Measurements from ENCODE around the gene CGREF1. TPM values are rescaled to one million over a fixed set of nuclear protein-coding genes. Genes with fewer than 3 reads are reported as not detected.
A peak's percentile ranks its signal among the peaks of the same experiment; 100 is the strongest.
"Not testable (repeated sequence)": the region's sequence is repeated elsewhere in the genome, so short reads cannot be mapped to it uniquely, and the experiment has no call there.

The CGREF1 gene
- polyA plus RNA-seq, 4 donors = 4.4 to 10.5 (median 5.8) TPM

DNA sequence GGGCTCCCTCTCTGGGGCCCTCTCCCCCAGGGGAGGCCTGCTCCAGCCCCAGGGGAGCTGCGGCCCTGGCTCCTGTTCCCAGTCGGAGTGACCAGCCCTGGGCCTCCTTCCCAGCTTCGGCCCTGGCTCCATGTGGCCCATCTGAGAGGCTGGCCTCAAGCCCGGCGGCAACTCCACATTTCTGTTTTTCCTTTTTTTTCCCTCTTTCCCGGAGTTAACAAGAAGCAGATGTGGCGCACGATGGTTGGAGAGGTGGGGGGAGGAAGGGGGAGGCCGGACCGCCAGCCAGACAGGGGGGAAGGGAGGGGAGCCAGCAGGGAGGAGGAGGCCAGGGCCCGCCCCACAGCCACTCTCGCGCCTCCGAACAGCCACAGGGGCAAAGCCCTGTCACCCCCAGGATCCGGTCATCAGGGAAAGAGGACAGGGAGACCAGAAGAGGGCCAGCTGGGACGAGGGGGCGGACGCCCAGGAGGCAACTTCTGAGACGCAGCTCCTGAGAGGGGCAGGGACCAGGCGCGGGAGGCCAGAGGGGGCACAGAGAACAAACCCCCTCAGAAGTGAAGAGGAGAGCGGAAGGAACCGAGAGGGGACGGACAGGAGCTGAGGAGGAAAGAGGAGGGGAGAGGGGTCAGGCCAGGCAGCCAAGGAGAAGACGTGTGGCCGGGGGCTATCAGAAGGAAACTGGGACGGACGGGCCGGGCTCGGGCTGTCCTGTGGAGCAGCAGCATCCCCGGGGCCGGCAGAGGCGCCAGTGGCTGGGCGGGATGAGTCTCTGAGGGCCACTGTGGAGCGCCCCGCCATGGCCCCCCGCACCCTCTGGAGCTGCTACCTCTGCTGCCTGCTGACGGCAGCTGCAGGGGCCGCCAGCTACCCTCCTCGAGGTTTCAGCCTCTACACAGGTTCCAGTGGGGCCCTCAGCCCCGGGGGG is 40.4 kb downstream of the CGREF1 start, which contains the start of gene EMILIN1:
Gene EMILIN1 (plus strand): TSS at position 349 of the 928 bp plus-strand sequence. CDS start 451 bp downstream, at position 800.
- peak in 1 of 4 donors; percentile 76 for DNase-seq (ENCODE audit: low read depth in 4 of 4, low spot score in 3 of 4)

DNA sequence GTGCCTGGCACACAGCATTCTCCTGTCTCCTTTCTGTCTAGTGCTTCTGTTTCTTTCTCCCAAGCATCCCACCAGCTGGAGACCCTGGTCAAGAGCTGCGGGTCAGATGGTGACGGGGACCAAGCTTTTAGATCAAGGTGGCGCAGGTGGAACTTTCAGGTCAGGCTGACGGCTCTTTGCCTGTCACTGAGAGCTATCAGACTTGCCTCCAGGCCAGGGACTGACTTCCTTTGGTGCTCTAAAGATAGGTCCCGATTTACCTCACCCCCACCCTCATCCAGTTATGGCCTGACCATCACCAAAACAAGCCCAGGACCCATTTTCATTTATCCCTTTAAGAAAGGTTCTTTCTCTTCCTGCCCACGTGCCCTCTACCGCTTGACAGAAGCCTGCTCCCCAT is 41.7 kb downstream of the CGREF1 start:
- DNase-seq (ENCODE audit: low read depth in 4 of 4, low spot score in 3 of 4) = no peak

DNA sequence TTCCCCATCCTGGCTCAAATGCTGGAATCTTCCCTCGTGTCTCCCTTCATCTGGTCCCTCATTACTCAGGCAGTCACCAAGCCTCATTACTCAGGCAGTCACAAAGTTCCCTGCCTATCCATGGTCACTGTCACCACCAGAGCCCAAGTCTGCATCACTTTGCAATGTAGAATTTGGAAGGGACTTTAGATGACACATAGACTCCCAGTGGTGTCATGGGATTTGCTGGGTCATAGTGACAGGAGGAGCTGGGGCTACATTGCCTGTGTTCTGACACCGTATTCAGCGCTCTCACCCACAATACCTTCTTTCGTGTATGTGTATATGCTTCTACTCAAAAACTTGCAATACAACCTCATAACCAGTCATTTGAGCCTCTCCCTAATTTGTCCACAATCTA is 42.6 kb downstream of the CGREF1 start:
- DNase-seq (ENCODE audit: low read depth in 4 of 4, low spot score in 3 of 4) = no peak

DNA sequence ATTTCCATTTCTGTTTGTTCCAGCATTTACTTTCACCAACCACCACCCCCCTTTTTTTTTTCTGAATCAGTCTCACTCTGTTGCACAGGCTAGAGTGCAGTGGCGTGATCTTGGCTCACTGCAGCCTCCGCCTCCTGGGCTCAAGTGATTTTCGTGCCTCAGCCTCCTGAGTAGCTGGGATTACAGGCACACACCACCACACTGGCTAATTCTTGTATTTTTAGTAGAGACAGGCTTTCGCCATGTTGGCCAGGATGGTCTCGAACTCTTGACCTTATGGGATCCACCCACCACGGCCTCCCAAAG is 43.4 kb downstream of the CGREF1 start:
- DNase-seq (ENCODE audit: low read depth in 4 of 4, low spot score in 3 of 4) = not testable (repeated sequence)

DNA sequence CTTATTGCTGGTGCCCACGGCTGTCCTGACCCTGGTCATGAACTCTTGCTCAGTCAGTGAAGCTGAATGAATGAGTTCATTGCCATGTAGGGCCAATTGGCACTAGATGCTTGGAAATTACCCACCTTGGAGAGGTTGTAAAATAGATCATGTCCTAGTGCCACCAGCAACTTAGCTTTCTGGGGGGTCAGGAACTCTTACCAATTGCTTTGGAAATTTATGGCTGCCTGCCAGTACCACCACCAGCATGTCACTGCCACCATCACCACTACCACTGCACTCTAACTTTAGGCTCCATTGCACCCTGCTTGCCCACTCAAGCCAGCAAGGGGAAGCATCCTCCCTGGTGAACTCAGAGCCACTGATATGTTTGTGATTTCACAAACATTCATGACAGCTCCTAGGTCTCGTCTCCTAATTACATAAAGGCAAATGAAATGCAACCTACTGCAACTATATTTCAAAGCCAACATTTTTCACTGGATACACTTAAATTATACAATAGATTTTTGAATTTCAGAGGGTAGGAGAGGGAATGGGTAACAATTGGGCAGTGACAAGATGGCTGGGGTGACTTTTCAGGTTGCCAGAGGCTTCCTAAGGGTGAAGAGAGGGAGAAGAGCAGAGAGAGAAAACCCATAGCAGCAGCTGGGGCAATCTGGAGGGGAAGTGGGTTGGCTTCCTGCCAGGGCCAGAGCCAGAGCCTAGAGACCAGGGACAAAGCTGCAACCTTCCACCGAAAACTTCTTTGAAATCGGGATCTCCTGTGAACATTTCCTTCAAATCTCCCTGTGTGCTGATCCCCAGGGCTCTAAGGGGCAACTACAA is 44.0 kb downstream of the CGREF1 start:
- no peak for DNase-seq (ENCODE audit: low read depth in 4 of 4, low spot score in 3 of 4)

DNA sequence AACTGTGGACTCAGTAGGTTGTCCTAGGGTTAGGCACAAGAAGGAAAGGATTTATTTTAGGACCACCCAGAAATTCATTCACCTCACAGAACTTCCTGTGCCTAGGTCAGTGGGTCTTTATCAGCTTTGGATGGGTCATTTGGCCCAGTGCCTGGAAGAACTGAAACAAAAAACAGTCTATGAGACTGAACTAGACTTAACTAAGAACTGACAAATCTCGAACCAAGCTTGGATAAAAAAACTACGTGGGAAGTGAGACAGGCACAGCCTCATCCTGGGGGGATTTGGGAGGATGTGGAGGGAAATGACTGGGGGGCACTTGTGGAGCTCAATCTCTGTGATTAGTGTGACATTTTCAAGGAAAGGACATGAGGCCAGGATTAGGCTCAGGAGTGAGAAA is 45.1 kb downstream of the CGREF1 start:
- no peak for DNase-seq (ENCODE audit: low read depth in 4 of 4, low spot score in 3 of 4)

DNA sequence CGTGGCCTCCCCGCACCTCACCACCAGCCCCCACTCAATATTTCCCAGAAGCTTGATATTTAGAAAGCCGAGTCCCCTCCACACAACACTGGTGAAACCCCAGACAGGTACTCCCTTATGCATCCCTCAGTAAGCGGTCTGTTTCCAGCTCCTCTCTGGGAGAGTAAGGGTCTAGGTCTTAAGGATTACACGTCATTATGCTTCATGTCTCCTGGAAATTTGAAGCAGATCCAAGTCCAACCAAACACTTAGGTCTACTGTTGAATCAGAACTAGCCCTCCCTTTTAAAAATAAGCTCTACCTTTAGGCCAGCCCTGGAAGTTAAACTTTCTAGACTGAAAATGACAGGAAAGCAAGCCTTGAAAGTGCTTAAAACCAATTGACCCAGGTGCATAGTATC is 46.0 kb downstream of the CGREF1 start:
- no peak for DNase-seq (ENCODE audit: low read depth in 4 of 4, low spot score in 3 of 4)

DNA sequence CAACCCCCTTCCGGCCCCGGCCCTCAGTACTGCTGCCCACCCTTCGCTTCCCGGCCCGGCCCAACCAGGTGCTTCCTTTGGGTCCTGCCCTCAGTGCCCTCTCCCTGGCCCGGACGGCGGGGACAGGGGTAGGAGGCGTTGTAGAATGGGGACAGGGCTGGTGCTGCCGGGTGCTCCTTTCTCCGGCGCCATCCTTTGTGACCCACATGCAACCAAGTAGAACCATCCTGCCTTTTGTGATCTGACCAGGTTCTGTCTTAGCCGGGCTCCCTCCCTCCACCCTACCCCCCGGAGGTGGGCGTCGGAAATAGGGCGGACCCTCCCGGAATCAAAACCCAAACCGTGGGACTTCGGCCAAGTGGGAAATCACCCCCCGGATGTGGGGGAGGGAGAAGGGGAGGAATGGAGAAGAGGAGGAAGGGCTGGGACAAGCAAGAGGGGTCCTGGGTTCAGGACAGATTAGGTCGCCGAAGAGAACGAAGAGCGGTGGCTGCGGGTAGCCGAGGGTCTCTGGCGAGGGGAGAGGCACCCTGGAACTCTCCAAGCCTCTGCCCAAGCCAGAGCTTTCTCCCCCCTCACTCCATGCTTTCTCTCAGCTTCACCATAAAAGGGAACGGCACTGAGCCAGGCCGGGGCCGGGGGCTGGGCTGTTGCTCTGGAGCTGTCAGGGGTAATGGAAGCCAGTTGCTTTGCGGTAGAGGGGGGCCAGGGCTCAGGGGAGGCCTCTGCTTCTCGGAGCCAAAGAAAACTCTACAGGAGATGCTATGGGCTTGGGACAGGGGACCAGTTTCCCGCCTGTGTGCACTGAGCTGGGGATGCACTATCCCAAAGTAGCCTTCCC is 46.7 kb downstream of the CGREF1 start:
- peak in 1 of 4 donors; percentile 84 for DNase-seq (ENCODE audit: low read depth in 4 of 4, low spot score in 3 of 4)

DNA sequence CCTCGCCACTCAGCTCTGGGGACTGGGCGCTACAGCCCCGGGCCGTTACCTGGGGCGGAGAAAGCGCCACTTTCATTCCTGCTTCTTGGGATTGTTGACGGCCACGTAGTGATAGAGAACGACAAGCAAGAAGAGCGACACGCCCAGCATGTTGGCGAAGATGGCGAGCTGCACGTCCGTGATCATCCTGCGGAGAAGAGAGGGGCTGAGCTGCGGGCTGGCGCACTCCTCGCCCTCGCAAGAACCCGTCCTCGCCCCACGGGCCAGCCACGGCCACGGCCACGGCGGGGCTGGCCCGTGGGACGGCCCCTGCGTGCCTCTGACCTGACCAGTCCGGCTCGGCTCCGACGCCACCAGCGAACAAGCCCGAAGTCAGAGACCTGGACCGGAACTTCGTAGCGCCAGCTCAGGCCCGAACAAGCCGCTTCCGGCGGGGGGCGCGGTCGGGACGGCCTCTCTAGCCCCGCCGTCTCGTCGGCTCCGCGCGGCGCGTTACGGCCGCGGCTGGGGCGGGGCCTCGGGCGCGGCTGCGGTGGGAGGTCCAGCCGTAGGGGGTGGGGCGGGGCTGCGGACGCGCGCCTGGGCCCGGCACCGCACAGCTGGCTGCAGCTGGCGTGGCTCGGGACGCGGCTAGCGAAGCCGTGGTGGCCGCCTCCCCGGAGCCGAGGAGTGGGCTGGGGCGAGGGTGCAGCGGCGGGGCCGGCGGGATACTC is 47.5 kb downstream of the CGREF1 start, which contains the start of gene OST4:
Gene OST4 (minus strand): TSS at position 378 of the 713 bp plus-strand sequence.
- peak in 3 of 4 donors; percentile 87 to 90 (median 87) for DNase-seq (ENCODE audit: low read depth in 4 of 4, low spot score in 3 of 4)

DNA sequence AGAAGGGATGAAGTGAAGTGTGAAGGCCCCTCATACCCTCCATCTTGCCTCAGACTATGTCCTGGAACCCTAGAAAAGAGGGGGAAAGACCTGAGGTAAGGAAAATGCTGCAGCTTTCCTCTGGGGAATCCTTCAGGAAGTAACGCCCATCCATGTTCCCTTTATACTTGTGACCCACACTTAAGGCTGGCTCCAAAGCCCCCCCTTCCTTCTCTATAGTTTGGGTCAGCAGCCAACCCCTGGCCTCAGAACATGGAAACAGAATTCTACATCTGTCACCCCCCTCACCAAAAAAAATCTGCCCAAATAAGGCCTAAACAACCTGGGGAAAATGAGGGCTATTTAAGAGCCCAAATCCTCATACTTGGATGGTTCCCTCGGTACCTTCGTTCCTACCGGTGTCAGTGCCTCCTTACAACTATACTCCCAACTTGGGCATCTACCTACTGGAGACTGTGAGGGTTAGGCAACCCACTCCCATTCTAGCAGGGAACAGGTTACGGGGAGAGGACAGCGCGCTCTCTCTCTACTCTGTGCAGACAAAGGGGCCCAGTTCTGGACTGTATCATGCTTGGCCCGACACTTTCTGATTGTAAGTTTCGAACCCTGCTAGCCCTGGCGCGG is 48.2 kb downstream of the CGREF1 start:
- no peak for DNase-seq (ENCODE audit: low read depth in 4 of 4, low spot score in 3 of 4)

DNA sequence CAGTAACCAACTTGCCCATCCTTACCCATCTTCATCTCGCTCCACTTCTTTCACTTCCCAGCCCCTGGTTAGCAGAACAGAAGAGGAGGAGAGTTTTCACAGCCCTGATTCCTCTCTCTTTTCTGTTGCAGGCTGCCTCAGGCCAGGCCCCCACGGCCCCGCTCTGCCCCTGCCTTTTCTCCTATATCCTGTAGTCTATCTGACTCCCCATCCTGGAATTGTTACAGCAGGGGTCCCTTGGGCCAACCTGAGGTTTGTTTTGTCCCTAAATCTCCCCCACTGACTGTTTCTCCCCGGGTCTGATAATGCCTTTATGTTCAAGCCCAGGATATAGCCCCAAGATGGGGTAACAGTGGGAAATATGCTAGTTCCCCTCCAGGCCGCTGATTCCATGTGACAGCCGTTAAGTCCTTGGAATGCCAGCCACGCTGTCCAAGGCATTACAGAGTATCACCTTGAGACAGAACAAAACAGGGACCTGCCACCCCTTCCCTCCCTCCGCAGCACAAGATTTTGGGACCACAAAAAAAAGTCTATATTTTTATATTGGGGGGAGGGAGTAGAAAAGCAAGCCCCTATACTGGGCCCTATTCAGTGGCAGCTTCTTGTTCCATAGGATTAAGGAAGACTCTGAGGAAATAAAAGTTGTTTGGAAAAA is 48.8 kb downstream of the CGREF1 start:
- no peak for DNase-seq (ENCODE audit: low read depth in 4 of 4, low spot score in 3 of 4)

DNA sequence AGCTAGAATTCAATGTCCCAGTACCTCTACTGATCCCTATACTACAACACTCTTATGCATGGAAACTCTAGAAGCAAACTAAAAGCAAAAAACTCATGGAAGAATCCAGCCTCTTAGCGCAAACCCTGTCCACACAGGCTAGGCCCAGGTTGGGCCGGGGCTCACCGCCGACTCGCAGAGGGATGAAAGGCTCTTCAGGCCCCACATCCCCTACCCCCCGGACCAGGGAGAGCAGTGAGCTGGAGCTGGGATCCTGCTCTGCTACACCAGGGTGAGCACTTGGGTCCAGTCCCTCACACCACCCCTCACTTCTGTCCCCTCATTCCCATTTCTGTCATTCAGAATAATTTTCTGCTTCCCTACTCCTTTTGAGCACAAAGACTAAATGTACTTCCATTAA is 49.5 kb downstream of the CGREF1 start:
- no peak for DNase-seq (ENCODE audit: low read depth in 4 of 4, low spot score in 3 of 4)

DNA sequence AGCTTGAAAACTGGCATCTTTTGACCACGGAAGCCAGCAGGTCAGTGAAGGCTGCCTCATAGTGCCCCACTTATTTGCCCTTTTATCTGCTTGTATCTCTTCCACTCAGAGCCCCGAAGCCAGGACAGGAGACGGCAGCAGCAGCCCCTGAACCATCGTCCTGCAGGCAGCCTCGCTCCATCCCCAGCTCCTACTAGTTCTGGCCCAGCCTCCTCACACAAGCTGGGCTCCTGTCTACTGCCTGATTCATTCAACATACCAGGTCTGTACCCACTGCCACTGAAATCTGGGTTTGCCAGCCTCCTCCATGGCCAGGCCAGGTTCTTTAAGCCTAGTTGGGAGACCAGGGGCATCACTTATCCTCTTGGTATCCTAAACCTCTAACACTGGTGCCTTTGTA is 51.5 kb downstream of the CGREF1 start:
- DNase-seq (ENCODE audit: low read depth in 4 of 4, low spot score in 3 of 4) = no peak

DNA sequence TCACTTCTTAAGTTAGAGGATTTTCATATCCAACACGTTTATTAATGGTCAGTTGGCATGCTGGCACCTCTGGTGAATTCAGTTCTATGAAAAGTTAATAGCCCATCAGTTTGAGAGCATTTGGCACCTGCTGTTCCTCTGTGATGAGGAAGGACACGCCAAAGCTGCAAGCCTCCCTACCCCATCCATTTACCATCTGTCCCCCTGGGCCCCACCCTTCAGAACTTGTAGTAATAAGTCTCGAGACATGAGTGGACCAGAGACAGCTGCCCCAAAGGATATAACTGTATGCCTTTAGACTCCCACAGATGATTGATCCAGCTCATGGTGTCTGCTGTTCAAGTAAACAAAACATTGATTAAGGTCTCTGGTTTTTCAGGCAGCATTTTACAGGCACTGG is 53.8 kb downstream of the CGREF1 start:
- no peak for DNase-seq (ENCODE audit: low read depth in 4 of 4, low spot score in 3 of 4)

DNA sequence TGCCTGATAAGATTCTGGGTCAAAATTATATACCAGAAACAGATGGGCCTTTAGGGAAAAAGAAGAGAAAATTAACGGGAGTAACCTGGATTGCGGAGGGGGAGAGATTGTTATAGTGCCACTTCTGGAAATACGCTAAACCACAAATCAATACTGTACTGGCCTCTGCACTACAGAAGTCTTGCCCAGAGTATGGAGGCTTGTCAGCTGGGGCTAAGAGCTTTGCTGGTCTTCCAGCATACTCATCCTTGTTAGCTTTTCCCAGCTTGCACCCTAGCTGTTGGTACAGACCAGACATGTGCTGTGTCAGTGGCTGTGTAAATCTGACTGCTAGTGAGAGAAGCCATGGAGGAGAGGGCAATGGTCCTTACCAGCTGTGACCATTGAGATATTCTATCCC is 58.6 kb downstream of the CGREF1 start:
- DNase-seq (ENCODE audit: low read depth in 4 of 4, low spot score in 3 of 4) = no peak

DNA sequence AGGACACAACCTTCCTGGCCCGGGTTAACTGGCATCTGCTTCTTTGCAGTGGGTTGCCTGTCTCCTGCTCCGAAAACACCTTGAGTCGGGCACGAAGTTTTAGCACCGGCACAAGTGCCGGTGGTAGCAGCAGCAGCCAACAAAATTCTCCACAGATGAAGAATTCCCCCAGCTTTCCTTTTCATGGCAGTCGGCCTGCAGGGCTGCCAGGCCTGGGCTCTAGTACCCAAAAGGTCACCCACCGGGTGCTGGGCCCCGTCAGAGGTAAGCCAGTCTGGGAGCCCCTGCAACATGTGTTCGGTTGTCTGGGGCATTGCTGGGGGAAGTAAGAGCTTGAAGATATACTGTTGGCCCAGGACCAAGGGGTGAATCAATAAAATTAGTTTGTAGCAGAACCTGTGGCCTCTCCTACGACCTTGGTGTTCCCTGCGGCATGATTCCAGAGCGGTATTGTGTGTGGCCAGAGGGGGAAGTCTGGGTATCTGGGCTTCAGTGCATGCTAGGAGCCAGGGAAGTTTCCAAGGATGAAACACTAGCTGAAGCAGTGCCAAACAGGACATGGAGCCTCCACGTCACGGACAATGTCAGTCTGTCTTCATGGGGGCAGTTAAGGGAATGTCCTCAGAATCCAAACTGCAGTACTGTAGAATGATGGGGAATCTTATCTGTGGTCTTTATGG is 59.6 kb downstream of the CGREF1 start:
- no peak for DNase-seq (ENCODE audit: low read depth in 4 of 4, low spot score in 3 of 4)

DNA sequence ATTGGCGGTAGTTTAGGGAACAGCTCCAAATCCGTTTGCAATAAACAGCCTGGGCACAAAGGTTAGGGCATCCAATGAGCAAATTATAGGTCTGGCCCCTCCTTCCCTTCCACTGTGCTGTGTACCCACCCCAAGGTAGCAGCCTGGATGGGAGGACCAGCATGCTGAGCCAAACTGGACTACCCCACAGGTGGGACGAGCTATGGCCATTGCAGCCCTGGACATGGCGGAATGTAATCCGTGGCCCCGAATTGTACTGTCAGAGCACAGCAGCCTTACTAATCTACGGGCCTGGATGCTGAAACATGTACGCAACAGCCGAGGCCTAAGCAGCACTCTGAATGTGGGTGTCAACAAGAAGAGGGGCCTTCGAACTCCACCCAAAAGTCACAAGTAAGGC is 60.7 kb downstream of the CGREF1 start:
- DNase-seq (ENCODE audit: low read depth in 4 of 4, low spot score in 3 of 4) = no peak

DNA sequence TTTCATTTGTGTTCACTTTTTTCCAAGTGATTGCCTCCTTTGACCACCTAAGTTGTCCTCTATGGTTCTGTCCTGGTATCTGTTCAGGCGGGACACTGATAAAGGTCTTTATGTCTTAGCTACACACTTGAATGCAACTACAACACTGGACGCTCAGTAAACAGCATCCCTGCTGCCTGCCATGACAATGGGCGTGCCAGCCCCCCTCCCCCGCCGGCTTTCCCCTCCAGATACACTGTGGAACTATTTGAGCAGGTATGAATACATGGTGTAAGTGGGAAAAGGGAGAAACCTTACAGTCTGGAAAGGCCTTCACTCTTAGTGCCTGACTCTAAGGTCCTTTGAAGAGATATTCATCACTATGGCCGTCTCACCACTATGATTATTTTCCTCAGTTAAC is 61.7 kb downstream of the CGREF1 start:
- no peak for DNase-seq (ENCODE audit: low read depth in 4 of 4, low spot score in 3 of 4)

DNA sequence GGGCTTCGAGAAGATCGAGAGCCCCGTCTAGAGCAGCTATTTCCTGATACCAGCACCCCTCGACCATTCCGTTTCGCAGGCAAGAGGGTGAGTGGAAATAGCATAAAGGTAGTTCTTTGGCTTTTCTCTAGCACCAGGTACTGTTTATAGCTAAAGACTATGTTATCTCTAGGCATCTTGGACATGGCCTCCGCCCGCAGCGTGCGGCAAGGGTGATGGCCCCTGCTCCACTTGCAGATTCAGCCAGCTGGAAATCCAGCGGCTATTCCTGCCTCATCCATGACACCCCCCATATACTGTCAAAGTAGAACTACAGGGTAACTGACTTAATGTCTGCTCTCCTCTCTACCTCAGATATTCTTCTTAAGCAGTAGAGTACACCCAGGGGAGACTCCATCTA is 64.2 kb downstream of the CGREF1 start:
- DNase-seq (ENCODE audit: low read depth in 4 of 4, low spot score in 3 of 4) = no peak
